MCF 10A (cell line): Measurements from ENCODE around the gene PRKAR1B. TPM values are rescaled to one million over a fixed set of nuclear protein-coding genes. Genes with fewer than 3 reads are reported as not detected.

Experiments used
- BruUV-seq: library from RNA; stranded (reverse); fragments of 400-500 nt; replicated peaks from 2 replicates; lab custom pipeline; 2021; lab: Mats Ljungman, UMichigan
- CTCF ChIA-PET: fragments of 300-600 bp; sonication (Branson Sonifier 250); formaldehyde crosslinking; extraction: SDS; loops from one replicate; lab custom pipeline; 2021; ENCODE audit warnings: antibody characterized with exemption, inconsistent platforms; lab: Yijun Ruan, JAX
- POLR2A ChIA-PET: fragments of 300-600, 350-650 bp; sonication (Branson Sonifier 250); formaldehyde crosslinking; extraction: SDS; loops from one replicate; lab custom pipeline; 2020; ENCODE audit warnings: antibody characterized with exemption, inconsistent platforms; lab: Yijun Ruan, JAX
- DNase-seq: peaks from one replicate; pipeline ENCODE4 v3.0.0-alpha.2; 2018; ENCODE audit not compliant: unreplicated experiment
- H3K27ac Mint-ChIP-seq: one replicate; pipeline ENCODE4 v1.8.0; 2022; ENCODE audit warnings: mild to moderate bottlenecking, low read depth, mixed read lengths; ENCODE audit not compliant: unreplicated experiment
- H3K27me3 Mint-ChIP-seq: one replicate; pipeline ENCODE4 v1.8.0; 2022; ENCODE audit warnings: mixed read lengths; ENCODE audit not compliant: insufficient read depth, unreplicated experiment
- H3K36me3 Mint-ChIP-seq: one replicate; pipeline ENCODE4 v1.8.0; 2022; ENCODE audit warnings: mild to moderate bottlenecking, moderate library complexity, mixed read lengths; ENCODE audit not compliant: insufficient read depth, unreplicated experiment
- H3K4me1 Mint-ChIP-seq: one replicate; pipeline ENCODE4 v1.8.0; 2022; ENCODE audit warnings: mixed read lengths; ENCODE audit not compliant: insufficient read depth, unreplicated experiment
- H3K4me3 Mint-ChIP-seq: one replicate; pipeline ENCODE4 v1.8.0; 2022; ENCODE audit warnings: mild to moderate bottlenecking, moderate library complexity, mixed read lengths; ENCODE audit not compliant: unreplicated experiment
- H3K9me3 Mint-ChIP-seq: one replicate; pipeline ENCODE4 v1.8.0; 2022; ENCODE audit warnings: mixed read lengths; ENCODE audit not compliant: unreplicated experiment
- CTCF ChIP-seq: fragments of 200-600 bp; IDR thresholded peaks from one replicate; pipeline ENCODE4 v1.8.0; 2022; ENCODE audit warnings: antibody characterized with exemption, mild to moderate bottlenecking; ENCODE audit not compliant: unreplicated experiment
- intact Hi-C: fragments of 100-400 bp; cut with micrococcal nuclease; formaldehyde crosslinking; loops from 2 replicates; pipeline ENCODE4 v1.14.1; 2022
- total RNA-seq: library from RNA; stranded (reverse); gene quantifications from 2 replicates; pipeline ENCODE4 v1.2.3, GENCODE V29; 2022

Gene PRKAR1B
- total RNA-seq, 1 experiment from 2014 or later, result 31.5 TPM

- ChIA-PET CTCF (no interaction called here), POLR2A (no interaction called here)
- intact Hi-C loops, result no loop called here
- TF ChIP-seq CTCF, result no peak
- H3K27me3 Mint-ChIP-seq, result no peaks in the 10 kb centered on the region
- H3K36me3 Mint-ChIP-seq, result peaks cover 5% of the 10 kb centered on the region
- H3K9me3 Mint-ChIP-seq, result no peaks in the 10 kb centered on the region
- no peak overlapping the region for H3K4me3 Mint-ChIP-seq
- no peaks in the 10 kb centered on the region for H3K4me1 Mint-ChIP-seq
- no peak for DNase-seq
- no peak overlapping the region for H3K27ac Mint-ChIP-seq
- no TSS peak for BruUV-seq
Observed at GRCh38 chr7:627661-628401, 99.2 kb downstream of the PRKAR1B start.

- ChIA-PET POLR2A (no interaction called here), CTCF (no interaction called here)
- no peak for DNase-seq
- Mint-ChIP-seq H3K9me3 (peaks cover 8% of the 10 kb centered on the region), H3K27me3 (no peaks in the 10 kb centered on the region), H3K36me3 (no peaks in the 10 kb centered on the region), H3K4me1 (no peaks in the 10 kb centered on the region), H3K4me3 (no peak overlapping the region), H3K27ac (no peak overlapping the region)
- intact Hi-C loops, result no loop called here
- TF ChIP-seq CTCF, result no peak
- no TSS peak for BruUV-seq
Observed at GRCh38 chr7:625376-625971, 101.6 kb downstream of the PRKAR1B start.

- BruUV-seq, result no TSS peak
- no peak overlapping the region for H3K4me3 Mint-ChIP-seq
- H3K9me3 Mint-ChIP-seq, result peaks cover 10% of the 10 kb centered on the region
- ChIA-PET CTCF (no interaction called here), POLR2A (no interaction called here)
- no peak for TF ChIP-seq CTCF
- H3K4me1 Mint-ChIP-seq, result peaks cover 8% of the 10 kb centered on the region
- no peak overlapping the region for H3K27ac Mint-ChIP-seq
- H3K27me3 Mint-ChIP-seq, result no peaks in the 10 kb centered on the region
- intact Hi-C loops, result no loop called here
- H3K36me3 Mint-ChIP-seq, result peaks cover 7% of the 10 kb centered on the region
- DNase-seq, result no peak
Observed at GRCh38 chr7:623464-623863, 103.6 kb downstream of the PRKAR1B start.

- no TSS peak for BruUV-seq
- no peak for DNase-seq
- ChIA-PET CTCF (no interaction called here), POLR2A (no interaction called here)
- Mint-ChIP-seq H3K4me3 (no peak overlapping the region), H3K36me3 (peaks cover 7% of the 10 kb centered on the region), H3K9me3 (peaks cover 10% of the 10 kb centered on the region), H3K27me3 (no peaks in the 10 kb centered on the region), H3K4me1 (peaks cover 8% of the 10 kb centered on the region), H3K27ac (no peak overlapping the region)
- TF ChIP-seq CTCF, result no peak
- intact Hi-C loops, result no loop called here
Observed at GRCh38 chr7:621572-622285, 105.4 kb downstream of the PRKAR1B start.
